ENCODE results near the gene ARNT2. TPM values are rescaled to one million over a fixed set of nuclear protein-coding genes. Genes with fewer than 3 reads are reported as not detected.
A peak's percentile ranks its signal among the peaks of the same experiment; 100 is the strongest.

The ARNT2 gene
- total RNA-seq, 8 experiments from 2014 or later = 2.4 to 64.2 (median 23.9) TPM

DNA sequence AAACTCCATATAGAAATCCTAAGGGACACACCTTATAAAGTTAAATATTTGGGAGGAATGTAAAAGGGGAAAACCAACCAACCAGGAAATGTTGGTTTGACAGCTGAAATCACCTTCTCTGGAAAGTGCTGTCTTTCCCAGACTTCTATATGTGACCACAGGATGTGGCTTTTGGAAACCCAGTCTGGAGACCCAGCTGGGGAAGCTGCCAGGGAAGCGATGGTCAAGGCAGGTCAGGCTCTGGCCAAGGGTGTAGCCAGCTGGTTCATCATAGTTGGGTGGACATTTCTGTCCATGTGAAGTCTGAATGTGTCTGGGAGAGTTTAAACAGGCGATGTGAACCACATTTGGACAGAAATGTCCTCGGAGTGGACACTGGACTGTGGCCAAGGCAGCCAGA lies 73.9 kb downstream of the ARNT2 start:
- no peak overlapping the region for H3K4me3 ChIP-seq
- 80 to 100% (median 100%) methylated on average over 1 to 2 of the region's 3 CpGs; no CpG with 5 or more reads in 4 of the 10 experiments for WGBS, 10 experiments
- ATAC-seq (replicated peaks in 6 of 8) = peak in 1 of 8 experiments; percentile 29
- no peak overlapping the region for H3K27ac ChIP-seq
- in situ Hi-C loops (cut with MboI; ENCODE audit: low pct_unique_long_range_greater_than_20kb in 2 of 9, low sequenced_read_pairs in 9 of 9, unreplicated experiment in 9 of 9) = no loop called here
- H3K4me1 ChIP-seq (replicated peaks in 1 of 2) = peaks cover 2 to 9% of the 10 kb centered on the region in 2 donors

- H3K27ac ChIP-seq = no peak overlapping the region
- in situ Hi-C loops (cut with MboI; ENCODE audit: low pct_unique_long_range_greater_than_20kb in 2 of 9, low sequenced_read_pairs in 9 of 9, unreplicated experiment in 9 of 9) = no loop called here
- 75 to 100% (median 100%) methylated on average over 1 of the region's 1 CpG; no CpG with 5 or more reads in 7 of the 10 experiments for WGBS, 10 experiments
- H3K4me1 ChIP-seq (replicated peaks in 1 of 2) = peaks cover 2 to 6% of the 10 kb centered on the region in 2 donors
- ATAC-seq (replicated peaks in 6 of 8) = no peak
- no peak overlapping the region for H3K4me3 ChIP-seq
Observed at GRCh38 chr15:80479191-80479590, 75.0 kb downstream of the ARNT2 start.

DNA sequence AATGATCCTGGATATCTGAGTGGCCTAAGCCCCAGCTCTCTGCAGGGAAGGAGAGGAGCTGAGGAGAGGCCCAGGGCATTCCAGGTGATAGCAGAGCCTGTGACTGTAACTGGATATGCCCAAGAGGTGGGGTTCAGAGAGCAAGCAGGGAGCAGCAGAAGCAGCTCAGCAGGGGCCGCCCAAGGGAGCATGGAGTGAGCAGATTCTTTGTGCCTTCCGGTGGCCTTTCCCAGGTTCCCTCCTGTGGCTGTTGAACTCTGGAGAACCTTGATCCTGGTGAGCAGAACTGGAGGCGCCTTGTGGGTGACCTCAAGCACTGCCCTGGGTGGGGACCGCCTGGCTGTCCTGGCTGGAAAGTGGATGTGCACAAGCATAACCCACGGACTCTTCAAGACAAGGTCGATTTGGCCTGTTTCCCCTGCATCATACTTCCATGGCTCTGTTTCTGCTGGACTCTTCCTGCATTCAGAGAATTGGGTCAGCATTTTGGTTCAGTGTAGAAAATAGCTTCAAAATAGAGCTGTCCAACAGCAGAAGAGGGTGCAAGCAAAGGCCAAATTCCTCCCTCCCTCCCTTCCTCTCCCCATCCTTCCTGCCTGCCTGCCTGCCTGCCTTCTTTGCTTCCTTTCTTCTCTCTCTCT lies 76.1 kb downstream of the ARNT2 start:
- peak in 2 of 8 experiments; percentile 28 to 37 for ATAC-seq (replicated peaks in 6 of 8)
- H3K4me1 ChIP-seq (replicated peaks in 1 of 2) = peaks cover 2 to 5% of the 10 kb centered on the region in 2 donors
- no peak overlapping the region for H3K4me3 ChIP-seq
- 49 to 100% (median 86%) methylated on average over 1 to 3 of the region's 6 CpGs; no CpG with 5 or more reads in 4 of the 10 experiments for WGBS, 10 experiments
- no peak overlapping the region for H3K27ac ChIP-seq
- in situ Hi-C loops (cut with MboI; ENCODE audit: low pct_unique_long_range_greater_than_20kb in 2 of 9, low sequenced_read_pairs in 9 of 9, unreplicated experiment in 9 of 9) = no loop called here

DNA sequence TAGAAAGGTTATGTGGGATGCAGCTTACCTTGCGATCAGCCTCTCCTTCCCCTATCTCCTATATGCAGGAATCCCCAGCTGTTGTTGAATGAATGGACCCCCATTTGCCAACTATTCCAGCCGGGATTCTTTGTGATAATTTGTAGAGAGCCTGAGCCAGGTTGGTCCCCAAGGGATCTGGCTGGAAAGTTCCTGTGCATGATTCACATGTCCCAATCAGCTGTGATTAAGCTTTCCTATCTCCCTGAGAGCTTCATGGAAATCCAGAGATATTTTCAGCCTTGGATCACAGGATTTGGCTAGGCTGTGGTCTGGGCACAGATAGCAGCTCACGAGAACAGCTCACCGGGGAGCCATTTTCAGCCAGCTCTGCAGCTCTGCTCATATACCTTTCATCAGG lies 76.7 kb downstream of the ARNT2 start:
- no peak overlapping the region for H3K27ac ChIP-seq
- in situ Hi-C loops (cut with MboI; ENCODE audit: low pct_unique_long_range_greater_than_20kb in 2 of 9, low sequenced_read_pairs in 9 of 9, unreplicated experiment in 9 of 9) = no loop called here
- no peak overlapping the region for H3K4me3 ChIP-seq
- peak in 3 of 8 experiments; percentile 18 to 62 (median 25) for ATAC-seq (replicated peaks in 6 of 8)
- WGBS, 10 experiments = 29 to 100% (median 80%) methylated on average over 1 to 3 of the region's 4 CpGs; no CpG with 5 or more reads in 3 of the 10 experiments
- peaks cover 2 to 5% of the 10 kb centered on the region in 2 donors for H3K4me1 ChIP-seq (replicated peaks in 1 of 2)

DNA sequence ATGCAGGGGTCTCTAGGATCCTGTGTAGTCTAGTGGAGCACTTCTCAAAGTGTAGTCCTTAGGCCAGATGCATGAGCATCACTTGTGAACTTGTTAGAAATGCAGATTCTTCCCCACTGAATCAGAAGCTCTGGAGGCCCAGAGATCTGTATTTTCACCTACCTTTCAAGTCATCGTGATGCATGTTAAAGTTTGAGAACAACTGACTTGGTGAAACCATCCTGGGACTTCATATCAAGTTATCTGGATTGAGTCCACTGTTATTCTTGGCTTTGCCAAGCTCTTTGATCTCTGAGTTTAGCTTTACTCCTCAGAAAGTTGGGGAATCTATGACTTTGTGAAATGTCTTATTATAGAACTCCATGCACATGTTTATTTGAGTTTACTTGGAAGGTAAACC lies 78.5 kb downstream of the ARNT2 start:
- no peak overlapping the region for H3K4me3 ChIP-seq
- ATAC-seq (replicated peaks in 6 of 8) = no peak
- H3K4me1 ChIP-seq (replicated peaks in 1 of 2) = peaks cover 2 to 5% of the 10 kb centered on the region in 2 donors
- in situ Hi-C loops (cut with MboI; ENCODE audit: low pct_unique_long_range_greater_than_20kb in 2 of 9, low sequenced_read_pairs in 9 of 9, unreplicated experiment in 9 of 9) = no loop called here
- 83 to 100% (median 92%) methylated on average over 1 of the region's 1 CpG; no CpG with 5 or more reads in 6 of the 10 experiments for WGBS, 10 experiments
- no peak overlapping the region for H3K27ac ChIP-seq

DNA sequence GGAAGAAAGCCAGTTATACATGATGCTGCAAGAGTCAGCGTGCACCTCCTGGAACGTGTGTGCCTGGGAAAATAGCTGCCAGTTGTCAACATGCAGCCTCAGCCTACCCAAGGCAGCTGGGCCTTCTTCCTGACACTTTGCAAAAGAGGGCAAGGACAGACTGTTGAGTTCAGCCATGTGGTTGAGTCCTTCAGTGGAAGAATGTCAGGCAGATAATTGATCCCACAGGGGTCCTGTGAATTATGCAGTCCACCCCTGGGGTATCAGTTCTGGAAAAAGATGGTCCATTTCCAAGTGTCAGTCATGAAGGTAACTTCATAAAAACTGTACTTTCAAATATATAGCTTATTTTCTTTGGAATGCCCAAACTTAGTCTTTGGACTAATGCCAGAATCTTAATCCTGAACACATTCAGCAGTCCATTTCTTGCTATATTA lies 79.6 kb downstream of the ARNT2 start:
- no peak overlapping the region for H3K4me3 ChIP-seq
- H3K27ac ChIP-seq = no peak overlapping the region
- no peak for ATAC-seq (replicated peaks in 6 of 8)
- 81% methylated on average over 2 of the region's 2 CpGs; no CpG with 5 or more reads in 9 of the 10 experiments for WGBS, 10 experiments
- in situ Hi-C loops (cut with MboI; ENCODE audit: low pct_unique_long_range_greater_than_20kb in 2 of 9, low sequenced_read_pairs in 9 of 9, unreplicated experiment in 9 of 9) = no loop called here
- peaks cover 2 to 3% of the 10 kb centered on the region in 2 donors for H3K4me1 ChIP-seq (replicated peaks in 1 of 2)

- WGBS, 10 experiments = 45 to 100% (median 73%) methylated on average over 2 to 4 of the region's 7 CpGs; no CpG with 5 or more reads in 1 of the 10 experiments
- peaks cover 2 to 6% of the 10 kb centered on the region in 2 donors for H3K4me1 ChIP-seq (replicated peaks in 1 of 2)
- in situ Hi-C loops (cut with MboI; ENCODE audit: low pct_unique_long_range_greater_than_20kb in 2 of 9, low sequenced_read_pairs in 9 of 9, unreplicated experiment in 9 of 9) = no loop called here
- no peak for ATAC-seq (replicated peaks in 6 of 8)
- H3K4me3 ChIP-seq = no peak overlapping the region
- no peak overlapping the region for H3K27ac ChIP-seq
Observed at GRCh38 chr15:80484333-80484864, 80.2 kb downstream of the ARNT2 start.

- no peak overlapping the region for H3K4me3 ChIP-seq
- no peak overlapping the region for H3K27ac ChIP-seq
- in situ Hi-C loops (cut with MboI; ENCODE audit: low pct_unique_long_range_greater_than_20kb in 2 of 9, low sequenced_read_pairs in 9 of 9, unreplicated experiment in 9 of 9) = no loop called here
- 83 to 100% (median 95%) methylated on average over 1 to 5 of the region's 5 CpGs; no CpG with 5 or more reads in 2 of the 10 experiments for WGBS, 10 experiments
- ATAC-seq (replicated peaks in 6 of 8) = no peak
- H3K4me1 ChIP-seq (replicated peaks in 1 of 2) = peaks cover 4 to 6% of the 10 kb centered on the region in 2 donors
Observed at GRCh38 chr15:80485370-80486164, 81.4 kb downstream of the ARNT2 start.

- peak in 3 of 8 experiments; percentile 57 to 68 (median 59) for ATAC-seq (replicated peaks in 6 of 8)
- Histone ChIP-seq H3K27ac (no peak overlapping the region), H3K4me1 (replicated peaks in 1 of 2) (peaks cover 3 to 4% of the 10 kb centered on the region in 2 donors), H3K4me3 (no peak overlapping the region)
- in situ Hi-C loops (cut with MboI; ENCODE audit: low pct_unique_long_range_greater_than_20kb in 2 of 9, low sequenced_read_pairs in 9 of 9, unreplicated experiment in 9 of 9) = no loop called here
- 0 to 94% (median 33%) methylated on average over 1 to 4 of the region's 4 CpGs; no CpG with 5 or more reads in 2 of the 10 experiments for WGBS, 10 experiments
Observed at GRCh38 chr15:80487839-80488390, 83.7 kb downstream of the ARNT2 start.

- peak in 4 of 8 experiments; percentile 3 to 71 (median 50) for ATAC-seq (replicated peaks in 6 of 8)
- no peak overlapping the region for H3K4me3 ChIP-seq
- no peak overlapping the region for H3K27ac ChIP-seq
- in situ Hi-C loops (cut with MboI; ENCODE audit: low pct_unique_long_range_greater_than_20kb in 2 of 9, low sequenced_read_pairs in 9 of 9, unreplicated experiment in 9 of 9) = no loop called here
- H3K4me1 ChIP-seq (replicated peaks in 1 of 2) = peaks cover 3 to 4% of the 10 kb centered on the region in 2 donors
- 8 to 96% (median 78%) methylated on average over 3 to 7 of the region's 7 CpGs for WGBS, 10 experiments
Observed at GRCh38 chr15:80489030-80489594, 84.9 kb downstream of the ARNT2 start.

GRCh38 chr15:80490431-80490990 lies 86.3 kb downstream of the ARNT2 start:
- Histone ChIP-seq H3K4me3 (no peak overlapping the region), H3K27ac (no peak overlapping the region), H3K4me1 (replicated peaks in 1 of 2) (peaks cover 3 to 12% of the 10 kb centered on the region in 2 donors)
- ATAC-seq (replicated peaks in 6 of 8) = no peak
- in situ Hi-C loops (cut with MboI; ENCODE audit: low pct_unique_long_range_greater_than_20kb in 2 of 9, low sequenced_read_pairs in 9 of 9, unreplicated experiment in 9 of 9) = no loop called here
- WGBS, 10 experiments = 40 to 100% (median 94%) methylated on average over 1 to 5 of the region's 9 CpGs; no CpG with 5 or more reads in 2 of the 10 experiments

GRCh38 chr15:80491163-80491847 lies 87.1 kb downstream of the ARNT2 start:
- in situ Hi-C loops (cut with MboI; ENCODE audit: low pct_unique_long_range_greater_than_20kb in 2 of 9, low sequenced_read_pairs in 9 of 9, unreplicated experiment in 9 of 9) = no loop called here
- H3K27ac ChIP-seq = no peak overlapping the region
- 50 to 97% (median 92%) methylated on average over 1 to 6 of the region's 7 CpGs; no CpG with 5 or more reads in 1 of the 10 experiments for WGBS, 10 experiments
- H3K4me3 ChIP-seq = no peak overlapping the region
- peak in 4 of 8 experiments; percentile 9 to 66 (median 50) for ATAC-seq (replicated peaks in 6 of 8)
- H3K4me1 ChIP-seq (replicated peaks in 1 of 2) = peaks cover 3 to 12% of the 10 kb centered on the region in 2 donors

All from motor neuron (in vitro differentiated cells).